Measurements from ENCODE around the gene TACC2.
A peak's percentile ranks its signal among the peaks of the same experiment; 100 is the strongest.

Gene TACC2

DNA sequence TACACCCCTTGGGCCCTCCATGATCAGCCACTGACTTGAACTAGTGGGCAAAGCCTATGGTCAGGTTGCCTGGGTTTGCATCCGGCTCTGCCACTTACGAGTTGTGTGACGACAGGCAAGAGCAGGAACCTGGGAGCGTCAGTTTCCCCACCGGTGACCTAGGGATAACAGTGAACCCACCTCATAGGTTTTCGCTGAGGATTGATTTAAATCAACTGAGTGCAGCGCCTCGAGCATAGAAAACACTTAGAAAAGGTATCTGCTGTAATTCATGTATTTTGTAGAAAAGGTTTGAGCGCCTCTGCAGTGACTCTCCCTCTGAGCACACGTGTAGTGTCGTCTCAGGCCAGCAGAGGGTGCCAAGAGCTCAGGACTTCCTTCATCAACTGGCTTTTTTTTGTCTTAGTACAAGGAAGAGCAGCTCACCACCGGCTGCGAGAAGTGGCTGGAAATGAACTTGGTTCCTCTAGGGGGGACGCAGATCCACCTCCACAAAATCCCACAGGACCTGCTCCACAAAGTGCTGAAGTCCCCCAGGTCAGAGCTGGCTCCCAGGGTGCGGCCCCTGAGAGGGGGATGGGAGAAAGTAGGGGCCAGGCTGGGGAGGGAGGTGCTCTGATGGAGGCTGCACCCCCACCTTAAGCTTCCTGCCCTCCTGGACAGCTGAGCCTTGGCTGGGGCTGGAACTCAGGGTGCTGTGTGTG is 309.8 kb downstream of the TACC2 start:
- no peaks in the 10 kb centered on the region for H3K4me1 ChIP-seq (ENCODE audit: control insufficient read depth, insufficient read depth, low read length, poor library complexity, severe bottlenecking)
- peak; percentile 27 to 43 (median 32) for DNase-seq
- no peak overlapping the region for H3K27ac ChIP-seq (ENCODE audit: insufficient read depth, low read length, poor library complexity, severe bottlenecking)
- H3K4me3 ChIP-seq (ENCODE audit: insufficient read depth, low read depth, low read length, poor library complexity, severe bottlenecking), result no peak overlapping the region
- H3K36me3 ChIP-seq (ENCODE audit: control insufficient read depth, insufficient read depth, low read length), result no peaks in the 10 kb centered on the region
- H3K27me3 ChIP-seq (replicated peaks; ENCODE audit: control insufficient read depth, insufficient read depth, low read length, poor library complexity, severe bottlenecking), result no peaks in the 10 kb centered on the region
- H3K9me3 ChIP-seq (ENCODE audit: control insufficient read depth, low read length), result no peaks in the 10 kb centered on the region

DNA sequence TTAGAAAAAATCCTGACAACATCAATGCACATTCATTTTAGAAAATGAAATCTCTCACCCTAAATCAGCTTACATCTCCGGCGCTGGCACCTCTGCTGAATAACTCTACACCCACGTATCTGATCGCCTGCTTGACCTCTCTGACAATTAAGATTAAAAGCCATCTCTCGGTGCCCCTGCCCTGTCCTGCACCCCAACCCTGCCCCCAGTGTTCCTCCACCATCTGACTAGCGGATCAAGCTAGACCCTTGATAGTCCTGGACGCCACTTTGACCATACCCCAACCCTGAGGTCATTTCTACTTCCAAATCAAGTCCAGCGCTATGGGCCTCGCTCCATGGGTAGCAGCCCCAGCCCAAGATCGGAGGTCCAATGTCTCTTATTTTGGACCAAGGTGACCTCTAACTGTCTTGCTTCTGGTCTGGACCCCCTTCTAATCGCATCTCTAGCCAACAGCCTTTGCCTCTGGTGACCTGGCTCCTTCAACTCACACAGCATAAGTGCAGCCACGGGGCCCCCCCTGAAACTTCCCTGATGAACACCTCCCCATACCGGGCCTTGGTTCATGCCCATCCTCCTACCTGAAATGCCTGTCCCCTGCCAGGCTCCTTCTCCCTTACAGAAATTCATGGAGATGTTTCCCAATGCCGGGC is 310.6 kb downstream of the TACC2 start:
- Histone ChIP-seq H3K27me3 (replicated peaks; ENCODE audit: control insufficient read depth, insufficient read depth, low read length, poor library complexity, severe bottlenecking) (no peaks in the 10 kb centered on the region), H3K4me1 (ENCODE audit: control insufficient read depth, insufficient read depth, low read length, poor library complexity, severe bottlenecking) (no peaks in the 10 kb centered on the region), H3K9me3 (ENCODE audit: control insufficient read depth, low read length) (no peaks in the 10 kb centered on the region), H3K27ac (ENCODE audit: insufficient read depth, low read length, poor library complexity, severe bottlenecking) (no peak overlapping the region), H3K36me3 (ENCODE audit: control insufficient read depth, insufficient read depth, low read length) (no peaks in the 10 kb centered on the region), H3K4me3 (ENCODE audit: insufficient read depth, low read depth, low read length, poor library complexity, severe bottlenecking) (no peak overlapping the region)
- no peak for DNase-seq

DNA sequence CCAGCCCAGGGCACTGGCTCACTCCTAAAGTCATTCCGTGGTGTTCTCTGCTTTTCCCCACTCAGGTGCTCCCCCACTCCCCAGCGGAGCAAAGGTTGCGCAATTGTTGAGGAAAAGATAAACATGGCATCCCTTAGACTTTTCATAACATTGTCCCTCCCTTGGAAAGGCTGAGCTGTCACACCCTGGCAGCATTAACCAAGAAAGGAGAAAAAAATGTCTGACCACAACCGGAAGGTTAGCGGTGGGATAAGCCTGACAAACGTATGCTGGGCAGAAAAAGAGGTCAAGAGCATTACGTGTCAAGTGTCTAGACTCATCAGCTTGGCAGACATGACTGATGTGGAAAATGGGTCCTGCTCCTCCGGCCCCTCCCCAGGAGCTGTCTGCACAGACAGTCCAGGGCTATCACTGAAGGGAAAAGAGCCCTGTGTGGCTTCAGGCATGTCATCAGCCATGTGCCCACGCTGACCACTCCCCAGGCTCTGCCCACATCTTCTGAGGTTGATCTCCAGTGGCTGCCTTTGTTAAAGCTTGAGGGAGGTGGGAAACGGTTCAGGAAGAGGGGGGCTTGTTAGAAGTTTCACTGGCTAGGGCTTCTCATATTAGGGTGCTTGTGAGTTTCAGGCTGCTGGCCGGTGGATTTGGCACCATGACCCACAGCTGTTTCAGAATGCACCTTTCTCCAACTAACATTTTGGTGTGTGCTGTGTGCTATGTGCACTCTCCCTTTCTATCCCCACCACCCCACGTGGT is 312.3 kb downstream of the TACC2 start:
- peak in 1 of 3 donors; percentile 60 for DNase-seq
- Histone ChIP-seq H3K36me3 (ENCODE audit: control insufficient read depth, insufficient read depth, low read length) (no peaks in the 10 kb centered on the region), H3K4me3 (ENCODE audit: insufficient read depth, low read depth, low read length, poor library complexity, severe bottlenecking) (no peak overlapping the region), H3K27ac (ENCODE audit: insufficient read depth, low read length, poor library complexity, severe bottlenecking) (no peak overlapping the region), H3K27me3 (replicated peaks; ENCODE audit: control insufficient read depth, insufficient read depth, low read length, poor library complexity, severe bottlenecking) (no peaks in the 10 kb centered on the region), H3K9me3 (ENCODE audit: control insufficient read depth, low read length) (no peaks in the 10 kb centered on the region), H3K4me1 (ENCODE audit: control insufficient read depth, insufficient read depth, low read length, poor library complexity, severe bottlenecking) (no peaks in the 10 kb centered on the region)

DNA sequence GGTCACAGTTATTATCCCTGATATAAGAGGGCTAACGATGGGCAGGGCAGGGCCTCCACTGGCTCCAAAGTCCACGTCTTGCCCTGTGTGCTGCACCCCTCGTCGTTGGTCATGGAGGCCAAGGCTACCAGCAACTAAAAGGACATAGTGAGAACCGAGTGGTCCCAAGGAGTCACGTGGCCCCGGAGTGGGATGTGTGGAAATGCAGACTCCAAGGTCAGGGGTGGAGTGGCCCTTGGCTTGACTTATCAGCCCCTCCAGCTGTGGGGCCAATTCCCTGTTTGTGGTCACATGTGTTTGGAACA is 312.8 kb downstream of the TACC2 start:
- no peaks in the 10 kb centered on the region for H3K27me3 ChIP-seq (replicated peaks; ENCODE audit: control insufficient read depth, insufficient read depth, low read length, poor library complexity, severe bottlenecking)
- H3K27ac ChIP-seq (ENCODE audit: insufficient read depth, low read length, poor library complexity, severe bottlenecking), result no peak overlapping the region
- DNase-seq, result no peak
- no peaks in the 10 kb centered on the region for H3K4me1 ChIP-seq (ENCODE audit: control insufficient read depth, insufficient read depth, low read length, poor library complexity, severe bottlenecking)
- H3K9me3 ChIP-seq (ENCODE audit: control insufficient read depth, low read length), result no peaks in the 10 kb centered on the region
- no peak overlapping the region for H3K4me3 ChIP-seq (ENCODE audit: insufficient read depth, low read depth, low read length, poor library complexity, severe bottlenecking)
- H3K36me3 ChIP-seq (ENCODE audit: control insufficient read depth, insufficient read depth, low read length), result no peaks in the 10 kb centered on the region

DNA sequence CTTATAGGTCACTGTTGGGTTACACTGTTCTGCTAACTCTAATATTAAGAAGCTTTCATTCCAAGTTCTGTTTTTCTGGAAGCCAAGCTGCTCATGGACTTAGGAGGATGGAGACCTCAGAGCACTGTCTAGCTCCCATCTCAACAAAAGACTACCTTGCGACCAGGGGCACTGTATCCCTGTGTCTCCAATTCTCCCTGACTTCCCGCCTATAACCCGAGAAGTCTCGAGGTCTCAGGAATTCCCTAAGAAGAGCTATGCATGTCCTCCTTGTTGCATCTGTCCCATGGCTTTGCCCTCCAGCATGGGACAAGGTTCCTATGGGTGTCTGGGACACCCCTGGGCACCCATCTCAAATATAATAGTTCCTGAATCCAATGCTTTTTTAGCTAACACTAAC is 313.4 kb downstream of the TACC2 start:
- Histone ChIP-seq H3K27ac (ENCODE audit: insufficient read depth, low read length, poor library complexity, severe bottlenecking) (no peak overlapping the region), H3K4me1 (ENCODE audit: control insufficient read depth, insufficient read depth, low read length, poor library complexity, severe bottlenecking) (no peaks in the 10 kb centered on the region), H3K9me3 (ENCODE audit: control insufficient read depth, low read length) (no peaks in the 10 kb centered on the region), H3K27me3 (replicated peaks; ENCODE audit: control insufficient read depth, insufficient read depth, low read length, poor library complexity, severe bottlenecking) (no peaks in the 10 kb centered on the region), H3K4me3 (ENCODE audit: insufficient read depth, low read depth, low read length, poor library complexity, severe bottlenecking) (no peak overlapping the region), H3K36me3 (ENCODE audit: control insufficient read depth, insufficient read depth, low read length) (no peaks in the 10 kb centered on the region)
- DNase-seq, result no peak

DNA sequence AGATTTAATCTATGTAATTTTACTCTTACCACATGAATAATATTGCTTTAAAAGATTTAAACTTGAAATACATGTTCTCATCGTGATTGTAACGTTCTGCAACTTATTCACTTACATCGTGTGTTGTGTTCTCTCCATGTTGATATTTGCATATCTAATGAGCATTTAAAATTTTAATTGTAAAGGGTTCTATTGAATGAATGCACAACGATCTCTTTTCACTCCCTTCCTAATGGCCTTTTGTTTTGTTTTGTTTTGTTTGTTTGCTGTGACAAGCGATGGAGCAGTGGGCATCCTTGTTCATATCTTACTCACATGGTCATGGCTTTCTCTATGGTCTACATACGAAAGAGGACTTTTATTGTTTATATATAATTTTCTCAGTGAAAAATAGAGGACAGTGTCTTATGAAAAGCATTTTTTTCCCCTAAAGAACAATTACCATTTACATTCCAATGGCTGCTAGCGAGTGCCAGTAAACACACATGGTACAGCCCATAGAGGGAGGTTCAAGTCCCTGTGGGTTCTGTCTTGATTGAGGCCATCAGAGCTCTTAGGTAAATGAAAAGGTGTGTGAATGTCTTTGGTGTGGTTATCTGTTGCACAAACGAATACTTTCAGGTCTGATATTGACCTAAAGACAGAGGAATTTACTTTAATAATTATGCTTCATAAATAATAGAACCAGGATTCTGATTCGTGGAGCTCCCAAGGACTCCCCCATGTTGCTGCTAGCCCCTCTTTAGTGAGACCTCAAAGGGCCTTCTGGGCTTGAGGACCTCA is 314.5 kb downstream of the TACC2 start:
- H3K27ac ChIP-seq (ENCODE audit: insufficient read depth, low read length, poor library complexity, severe bottlenecking), result no peak overlapping the region
- H3K4me3 ChIP-seq (ENCODE audit: insufficient read depth, low read depth, low read length, poor library complexity, severe bottlenecking), result no peak overlapping the region
- H3K9me3 ChIP-seq (ENCODE audit: control insufficient read depth, low read length), result no peaks in the 10 kb centered on the region
- no peaks in the 10 kb centered on the region for H3K36me3 ChIP-seq (ENCODE audit: control insufficient read depth, insufficient read depth, low read length)
- no peak for DNase-seq
- no peaks in the 10 kb centered on the region for H3K27me3 ChIP-seq (replicated peaks; ENCODE audit: control insufficient read depth, insufficient read depth, low read length, poor library complexity, severe bottlenecking)
- H3K4me1 ChIP-seq (ENCODE audit: control insufficient read depth, insufficient read depth, low read length, poor library complexity, severe bottlenecking), result no peaks in the 10 kb centered on the region
